HG03066 (cell line): ENCODE results near the gene CLSTN1.
"Not testable (repeated sequence)": the region's sequence is repeated elsewhere in the genome, so short reads cannot be mapped to it uniquely, and the experiment has no call there.

Experiments used
- ATAC-seq: cut with Tn5 transposase; IDR thresholded peaks from one replicate; pipeline ENCODE4 v1.9.1; 2021; ENCODE audit warnings: low read depth; ENCODE audit not compliant: unreplicated experiment

Gene CLSTN1

GRCh38 chr1:9803003-9803918 is 20.5 kb downstream of the CLSTN1 start:
- ATAC-seq = not testable (repeated sequence)

DNA sequence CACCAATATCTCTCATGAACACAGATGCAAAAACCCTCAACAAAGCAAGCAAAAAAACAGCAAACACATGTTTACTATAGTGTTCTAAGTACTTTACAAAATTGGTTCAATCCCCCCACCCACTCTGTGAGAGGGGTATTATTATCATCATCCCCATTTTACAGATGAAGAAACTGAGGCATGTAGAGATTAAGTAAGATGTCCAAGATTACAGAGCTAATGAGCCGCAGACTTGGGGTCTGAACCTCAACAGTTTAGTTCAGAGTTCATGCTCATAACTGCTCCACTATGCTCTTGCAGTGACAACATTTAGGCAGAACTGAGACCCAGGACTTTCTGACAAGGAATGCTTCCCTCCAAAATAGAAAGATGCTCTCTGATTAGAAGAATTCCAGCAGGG is 21.9 kb downstream of the CLSTN1 start:
- ATAC-seq = no peak

DNA sequence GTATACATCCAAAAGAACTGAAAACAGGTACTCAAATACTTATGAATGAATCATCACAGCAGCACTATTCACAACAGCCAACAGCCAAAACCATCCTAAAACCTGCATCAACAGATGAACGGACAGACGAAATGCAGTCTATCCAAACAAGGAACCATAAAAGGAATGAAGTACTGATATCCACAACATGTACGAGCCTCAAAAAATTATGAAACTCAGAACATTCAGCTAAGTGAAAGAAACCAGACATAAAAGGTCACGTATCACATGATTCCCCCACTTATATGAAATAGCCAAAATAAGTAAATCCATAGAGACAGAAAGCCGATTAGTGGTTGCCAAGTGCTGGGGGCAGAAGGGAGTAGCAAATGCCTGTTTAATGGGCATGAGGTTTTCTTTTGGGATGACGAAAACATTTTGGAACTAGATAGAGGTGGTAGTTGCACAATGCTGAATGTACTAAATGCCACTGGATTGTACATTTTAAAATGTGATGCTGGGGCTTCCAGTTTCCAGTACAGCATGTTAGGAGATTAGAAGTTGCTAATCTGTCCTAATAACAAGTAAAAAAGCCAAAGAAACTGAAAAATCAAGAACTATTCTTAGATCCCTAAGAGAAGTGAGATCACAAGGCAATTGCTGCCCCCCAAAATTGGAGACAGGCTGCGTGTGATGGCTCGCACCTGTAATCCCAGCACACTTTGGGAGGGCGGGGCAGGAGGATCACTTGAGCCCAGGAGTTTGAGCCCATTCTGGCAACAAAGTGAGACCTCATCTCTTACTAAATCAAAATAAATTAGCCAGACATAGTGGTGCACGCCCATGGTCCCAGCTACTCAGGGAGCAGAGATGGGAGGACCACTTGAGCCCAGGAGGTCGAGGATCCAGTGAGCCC is 25.3 kb downstream of the CLSTN1 start:
- no peak for ATAC-seq

DNA sequence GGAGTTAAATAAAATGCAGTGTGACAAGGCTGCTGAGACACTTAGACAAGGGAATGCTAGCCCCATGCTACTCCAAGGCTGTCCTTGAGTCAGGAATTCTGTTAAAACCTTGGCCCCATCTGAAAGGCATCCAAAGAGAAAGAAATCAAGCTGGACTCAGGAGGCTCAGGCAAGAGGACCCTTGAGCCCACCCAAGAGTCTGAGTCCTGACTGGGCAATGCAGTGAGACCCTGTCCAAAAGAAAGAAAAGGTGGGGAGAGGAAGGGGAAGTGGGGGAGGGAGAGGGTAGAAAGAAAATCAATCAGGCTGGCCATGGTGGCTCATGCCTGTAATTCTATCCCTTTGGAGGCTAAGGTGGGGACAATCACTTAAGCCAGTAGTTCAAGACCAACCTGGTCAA is 26.7 kb downstream of the CLSTN1 start:
- ATAC-seq = no peak

DNA sequence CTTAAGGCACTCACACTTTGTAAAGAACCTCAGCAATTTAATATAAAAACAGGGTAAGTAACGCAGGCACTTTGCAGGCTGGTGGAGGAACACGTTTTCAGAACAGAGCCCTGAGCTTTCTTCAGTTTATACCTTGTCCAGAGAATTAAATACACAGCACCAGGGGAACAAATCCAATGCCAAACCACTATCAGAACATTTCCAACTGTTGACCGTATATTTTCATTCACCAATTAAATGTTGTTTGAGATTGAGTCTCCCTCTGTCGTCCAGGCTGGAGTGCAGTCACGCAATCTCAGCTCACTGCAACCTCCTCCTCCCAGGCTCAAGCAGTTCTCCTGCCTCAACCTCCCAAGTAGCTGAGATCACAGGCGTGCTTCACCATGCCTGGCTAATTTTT is 29.7 kb downstream of the CLSTN1 start:
- ATAC-seq = no peak

- ATAC-seq = no peak
Measured at GRCh38 chr1:9793291-9793690, 30.5 kb downstream of the CLSTN1 start.

DNA sequence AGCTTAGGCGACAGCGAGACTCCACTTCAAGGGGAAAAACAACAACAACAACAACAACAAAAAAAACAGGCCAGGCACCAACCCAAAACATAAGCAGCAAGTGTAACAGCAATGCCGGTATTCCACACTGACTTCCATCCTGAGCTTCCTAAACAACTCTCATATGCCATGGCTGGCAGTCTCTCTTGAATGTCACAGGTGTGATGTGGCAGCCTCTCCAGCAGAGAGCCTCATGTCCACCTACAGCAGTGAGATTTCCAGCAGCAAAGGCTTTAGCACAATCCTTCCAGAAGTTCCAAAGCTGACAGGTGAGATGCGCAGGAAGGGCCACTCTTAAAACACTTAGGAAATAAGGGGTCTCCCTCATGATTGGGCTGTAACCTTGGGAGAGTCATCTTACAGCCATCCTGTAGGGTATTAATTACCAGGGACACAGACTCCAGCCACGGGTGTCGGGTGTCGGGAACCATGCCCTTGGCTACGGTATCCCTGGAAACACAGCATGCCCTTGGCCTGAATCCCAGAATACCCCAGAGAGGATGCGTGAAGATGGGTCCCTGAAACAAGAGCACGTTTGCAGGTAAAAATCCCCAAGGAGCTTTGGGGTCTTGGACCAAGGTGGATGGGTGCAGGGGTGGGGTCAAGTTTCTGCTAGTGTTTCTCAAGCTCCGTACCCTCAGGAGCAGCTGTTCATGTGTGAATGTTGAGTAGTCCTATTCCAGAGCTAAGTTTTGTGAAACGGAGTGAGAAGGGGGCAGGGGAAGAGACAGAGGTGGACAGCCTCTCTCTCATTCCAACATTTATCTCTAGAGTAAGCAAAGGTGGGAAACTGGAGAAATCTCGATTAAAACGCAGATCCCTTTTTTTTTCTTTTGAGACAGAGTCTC is 31.4 kb downstream of the CLSTN1 start:
- ATAC-seq = no peak

DNA sequence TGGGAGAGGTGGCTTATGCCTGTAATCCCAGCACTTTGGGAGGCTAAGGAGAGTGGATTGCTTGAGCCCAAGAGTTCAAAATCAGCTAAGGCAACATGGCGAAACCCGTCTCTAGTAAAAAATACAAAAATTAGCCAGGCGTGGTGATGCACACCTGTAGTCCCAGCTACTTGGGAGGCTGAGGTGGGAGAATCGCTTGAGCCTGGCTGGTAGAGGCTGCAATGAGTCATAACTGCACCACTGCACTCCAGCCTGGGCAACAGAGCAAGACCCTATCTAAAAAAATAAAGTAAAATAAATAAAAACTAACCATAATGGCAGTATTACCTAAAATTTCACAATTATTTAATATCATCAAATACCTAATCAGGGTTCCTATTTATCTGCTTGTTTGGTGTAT is 34.1 kb downstream of the CLSTN1 start:
- ATAC-seq = not testable (repeated sequence)

DNA sequence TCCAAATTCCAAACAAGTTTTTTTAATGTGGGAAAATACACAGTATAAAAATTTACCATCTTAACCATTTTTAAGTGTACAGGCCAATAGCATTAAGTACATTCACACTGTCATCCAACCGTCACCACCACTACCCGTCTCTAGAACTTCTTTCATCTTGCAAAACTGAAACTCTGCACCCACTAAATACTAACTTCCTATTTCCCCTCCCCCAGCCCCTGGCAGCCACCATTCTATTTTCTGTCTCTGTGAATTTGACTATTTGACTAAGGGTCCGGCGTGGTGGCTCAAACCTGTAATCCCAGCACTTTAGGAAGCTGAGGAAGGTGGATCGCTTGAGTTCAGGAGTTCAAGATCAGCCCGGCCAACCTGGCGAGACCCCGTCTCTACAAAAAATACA is 36.1 kb downstream of the CLSTN1 start:
- peak; percentile 72 for ATAC-seq

GRCh38 chr1:9785406-9785805 is 38.4 kb downstream of the CLSTN1 start:
- no peak for ATAC-seq

GRCh38 chr1:9784508-9785133 is 39.1 kb downstream of the CLSTN1 start:
- no peak for ATAC-seq

DNA sequence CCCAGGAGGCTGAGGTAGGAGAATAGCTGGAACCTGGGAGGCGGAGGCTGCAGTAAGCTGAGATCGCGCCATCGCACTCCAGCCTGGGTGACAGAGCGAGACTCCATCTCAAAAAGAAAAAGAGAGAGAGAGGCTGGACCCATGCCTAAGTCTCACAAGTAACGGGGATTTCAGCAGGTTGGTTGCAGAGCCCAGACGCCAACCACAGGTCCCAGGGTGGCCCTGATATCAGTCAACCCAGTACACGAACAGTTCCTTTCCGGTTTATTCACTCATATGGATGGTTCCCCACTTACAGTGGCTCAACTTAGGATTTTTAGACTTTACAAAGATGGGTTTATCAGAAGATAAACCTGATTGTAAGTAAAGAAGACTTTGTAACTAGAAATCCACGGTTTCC is 40.9 kb downstream of the CLSTN1 start:
- no peak for ATAC-seq

DNA sequence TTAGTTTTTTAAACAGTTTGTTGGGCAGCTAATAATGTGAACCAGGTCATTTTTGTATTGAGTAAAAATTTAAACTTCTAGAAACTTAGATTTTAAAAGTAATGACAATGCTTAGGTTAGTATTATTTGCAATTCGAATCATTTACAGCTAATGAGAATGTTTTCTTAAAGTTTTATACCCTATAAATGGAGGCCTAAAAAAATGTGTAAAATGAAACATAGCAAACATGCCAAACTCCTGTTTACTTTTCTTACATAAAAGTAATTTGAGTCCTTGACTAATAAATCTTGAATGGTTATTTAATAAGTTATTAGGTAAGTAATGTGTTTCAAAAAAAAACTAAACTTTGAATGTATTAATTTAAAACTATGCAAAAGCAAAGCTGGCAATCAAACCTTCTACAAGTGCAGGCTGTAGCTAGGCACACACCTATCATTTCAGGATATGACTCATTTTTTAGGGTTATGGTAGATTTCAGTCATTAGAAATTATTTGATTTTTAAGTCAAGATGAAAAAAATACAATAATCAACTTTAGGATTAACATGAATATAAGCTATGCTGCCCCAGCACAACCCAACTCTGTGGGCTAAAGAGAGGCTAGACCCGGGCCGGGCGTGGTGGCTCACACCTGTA is 41.5 kb downstream of the CLSTN1 start:
- ATAC-seq = no peak

GRCh38 chr1:9780554-9781110 is 43.1 kb downstream of the CLSTN1 start:
- ATAC-seq = no peak

DNA sequence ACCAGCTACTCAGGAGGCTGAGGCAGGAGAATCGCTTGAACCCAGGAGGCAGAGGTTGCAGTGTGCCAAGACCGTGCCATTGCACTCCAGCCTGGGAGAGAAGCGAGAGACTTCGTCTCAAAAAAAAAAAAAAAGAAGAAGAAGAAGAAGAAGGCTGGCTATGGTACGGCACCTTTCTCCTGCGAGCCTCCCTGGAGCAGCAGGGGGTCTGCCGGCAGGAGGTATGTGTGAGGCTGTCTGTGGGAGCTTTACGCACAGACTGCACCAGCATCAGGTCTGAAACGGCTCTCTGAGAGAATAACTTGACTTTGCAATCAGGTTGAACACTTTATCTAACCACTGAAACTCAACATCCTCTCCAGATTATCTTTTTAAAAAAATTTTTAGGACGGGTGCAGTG is 44.9 kb downstream of the CLSTN1 start:
- no peak for ATAC-seq

DNA sequence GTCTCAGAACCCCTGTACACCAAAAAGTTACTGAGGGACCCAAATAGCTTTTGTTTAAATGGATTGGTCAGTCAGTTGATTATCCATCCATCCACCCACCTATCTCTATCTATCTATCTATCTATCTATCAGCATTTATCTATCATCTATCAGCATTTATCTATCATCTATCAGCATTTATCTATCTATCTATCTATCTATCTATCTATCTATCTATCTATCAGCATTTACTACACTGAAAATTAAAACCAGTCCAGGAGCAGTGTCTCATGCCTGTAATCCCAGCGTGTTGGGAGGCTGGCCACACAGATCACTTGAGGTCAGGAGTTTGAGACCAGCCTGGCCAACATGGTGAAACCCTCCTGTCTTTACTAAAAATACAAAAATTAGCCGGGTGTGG is 47.1 kb downstream of the CLSTN1 start:
- no peak for ATAC-seq

DNA sequence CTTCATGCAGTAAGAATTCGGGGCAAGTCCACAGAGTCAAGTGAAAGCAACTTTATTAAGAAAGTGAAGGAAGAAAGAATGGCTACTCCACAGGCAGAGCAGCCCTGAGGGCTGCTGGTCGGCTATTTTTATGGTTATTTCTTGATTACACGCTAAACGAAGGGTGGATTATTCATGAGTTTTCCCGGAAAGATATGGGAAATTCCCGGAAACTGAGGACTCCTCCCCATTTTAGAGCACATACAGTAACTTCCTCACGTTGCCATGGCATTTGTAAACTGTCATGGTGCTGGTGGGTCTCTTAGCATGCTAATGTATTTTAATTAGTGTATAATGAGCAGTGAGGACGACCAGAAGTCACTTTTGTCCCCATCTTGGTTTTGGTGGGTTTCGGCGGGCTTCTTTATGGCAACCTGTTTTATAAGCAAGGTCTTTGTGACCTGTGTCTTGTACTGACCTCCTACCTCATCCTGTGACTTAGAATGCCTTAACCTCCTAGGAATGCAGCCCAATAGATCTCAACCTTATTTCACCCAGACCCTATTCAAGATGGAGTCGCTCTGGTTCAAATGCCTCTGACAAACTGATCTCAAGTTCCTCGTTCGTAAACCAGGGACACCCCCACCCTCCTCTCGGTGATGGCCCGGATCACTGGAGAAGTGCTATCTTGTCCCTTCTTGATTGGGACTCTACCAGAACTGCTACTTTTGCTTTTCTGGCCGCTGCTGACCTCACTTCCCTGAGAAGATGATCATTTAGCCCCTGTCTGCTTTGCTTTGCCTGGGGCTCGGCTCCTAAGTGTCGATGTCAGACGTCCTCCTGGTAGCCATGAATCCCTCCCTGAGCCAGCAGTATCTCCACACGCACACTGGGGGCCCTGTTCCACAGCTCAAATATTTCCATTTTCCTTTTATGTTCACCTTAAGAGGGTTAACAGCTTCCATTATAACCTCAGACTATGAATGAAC is 48.8 kb downstream of the CLSTN1 start:
- no peak for ATAC-seq

GRCh38 chr1:9770298-9770697 is 53.5 kb downstream of the CLSTN1 start:
- ATAC-seq = no peak
